LoVo (cell line): Measurements from ENCODE around the gene DNAAF1.
"Not testable (repeated sequence)": the region's sequence is repeated elsewhere in the genome, so short reads cannot be mapped to it uniquely, and the experiment has no call there.

ENCODE experiments used
- DNase-seq: peaks from one replicate; pipeline ENCODE4 v3.0.0-alpha.2; 2016; ENCODE audit warnings: low spot score

Gene DNAAF1

DNA sequence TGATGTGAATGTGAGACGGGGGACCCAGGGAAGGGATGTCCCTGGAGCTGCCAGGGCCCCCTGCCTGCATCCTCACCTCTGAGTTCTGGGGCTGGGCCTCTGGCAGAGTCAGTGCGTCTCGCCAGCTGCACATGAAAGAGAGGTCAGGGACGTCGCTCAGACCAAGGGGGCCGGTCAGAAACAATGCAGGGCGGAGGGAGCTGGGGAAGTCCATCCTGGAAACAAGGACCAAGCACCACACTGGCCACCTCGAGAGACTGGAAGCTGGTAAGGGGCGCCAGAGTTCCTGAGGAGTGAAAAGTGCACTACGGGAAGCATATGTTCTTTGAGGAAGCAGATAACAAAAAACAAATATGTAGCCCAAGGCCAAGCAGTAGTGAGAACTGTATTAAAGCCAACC is 39.7 kb downstream of the DNAAF1 start:
- DNase-seq, result no peak

DNA sequence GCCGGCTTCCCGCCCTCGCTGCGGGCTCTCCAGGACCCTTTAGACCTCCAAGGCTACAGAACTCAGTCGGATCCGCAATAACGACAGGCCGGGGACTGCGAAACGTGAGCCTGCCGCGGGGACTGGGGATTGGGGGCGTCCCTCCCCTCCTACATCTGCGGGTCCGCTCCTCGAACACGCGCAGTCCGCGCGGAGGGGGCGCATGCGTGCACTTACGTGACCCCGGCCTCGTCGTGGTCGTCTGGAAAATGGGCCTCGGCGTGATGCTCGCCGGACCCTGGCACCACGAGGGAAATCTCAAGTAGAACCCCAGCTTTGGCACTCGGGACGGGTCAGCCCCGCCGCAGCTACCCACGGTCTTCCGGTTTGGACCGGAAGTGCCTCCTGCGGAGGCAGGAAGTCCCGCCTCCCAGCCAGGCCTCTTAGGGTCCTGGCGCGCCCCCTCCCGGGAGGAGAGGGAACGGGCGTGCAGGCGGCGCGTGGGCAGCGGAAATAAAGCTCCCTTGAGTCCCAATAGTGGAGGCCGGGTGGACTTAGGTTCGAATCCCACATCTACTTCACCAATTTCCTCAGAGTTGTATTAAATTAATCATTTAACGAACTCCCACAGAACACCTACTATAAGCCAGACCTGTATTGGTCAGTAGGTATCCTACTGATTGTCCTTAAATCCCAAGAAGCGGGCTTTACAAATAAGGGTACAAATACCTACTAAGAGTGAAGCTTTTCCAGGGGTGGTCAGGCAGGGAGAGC is 41.8 kb downstream of the DNAAF1 start, which contains the start of gene TAF1C:
TSS of gene TAF1C (minus strand) at position 373 of the 753 bp plus-strand sequence. CDS start 2,069 bp downstream, outside the sequence.
- DNase-seq, result peak; percentile 95

DNA sequence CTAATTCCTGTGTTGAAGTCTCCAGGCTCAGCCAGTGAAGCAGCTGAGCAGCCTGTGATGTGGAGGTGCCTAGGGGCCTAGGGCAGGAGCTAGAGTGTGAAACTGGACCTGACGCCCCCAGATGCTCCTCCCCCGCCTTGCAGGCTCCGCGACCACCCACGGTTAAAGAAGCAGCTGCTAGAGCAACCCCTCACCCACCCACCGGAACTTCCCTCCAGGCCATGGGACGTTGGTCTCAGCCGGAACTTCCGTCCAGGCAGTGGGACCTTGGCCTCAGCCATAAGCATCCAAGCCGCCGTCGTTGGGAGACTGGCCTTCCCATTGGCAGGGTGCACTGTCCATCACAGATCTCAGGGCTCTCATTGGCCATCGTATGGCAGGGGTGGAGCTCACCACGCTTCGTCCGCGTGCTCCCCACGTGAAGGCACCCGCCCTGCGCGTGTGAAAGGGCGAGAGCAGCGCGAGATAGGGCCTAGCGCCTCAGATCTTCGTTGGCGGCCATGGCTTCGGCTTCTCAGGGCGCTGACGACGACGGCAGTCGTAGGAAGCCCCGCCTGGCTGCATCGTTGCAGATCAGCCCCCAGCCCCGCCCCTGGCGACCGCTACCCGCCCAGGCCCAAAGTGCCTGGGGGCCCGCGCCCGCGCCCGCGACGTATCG is 45.8 kb downstream of the DNAAF1 start, which contains the start of gene ADAD2:
TSS of gene ADAD2 (plus strand) at position 427 of the 658 bp plus-strand sequence. CDS start at position 501, 74 bp downstream.
- DNase-seq, result no peak

DNA sequence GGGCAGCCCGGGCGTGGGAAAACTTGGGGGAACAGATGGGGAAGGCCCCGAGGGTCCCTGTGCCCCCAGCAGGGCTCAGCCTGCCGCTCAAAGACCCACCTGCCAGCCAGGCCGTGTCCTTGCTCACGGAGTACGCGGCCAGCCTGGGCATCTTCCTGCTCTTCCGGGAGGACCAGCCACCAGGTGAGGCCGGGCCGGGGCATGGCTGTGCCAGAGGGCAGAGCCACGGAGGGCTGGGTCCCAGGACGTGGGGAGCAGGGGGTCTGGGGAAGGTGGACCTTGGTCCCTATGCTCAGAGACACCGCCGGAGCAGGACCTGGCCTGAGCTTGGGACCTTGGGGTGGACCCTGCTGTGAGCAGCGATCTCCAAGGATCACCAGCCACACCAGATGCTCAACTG is 46.4 kb downstream of the DNAAF1 start:
- no peak for DNase-seq

DNA sequence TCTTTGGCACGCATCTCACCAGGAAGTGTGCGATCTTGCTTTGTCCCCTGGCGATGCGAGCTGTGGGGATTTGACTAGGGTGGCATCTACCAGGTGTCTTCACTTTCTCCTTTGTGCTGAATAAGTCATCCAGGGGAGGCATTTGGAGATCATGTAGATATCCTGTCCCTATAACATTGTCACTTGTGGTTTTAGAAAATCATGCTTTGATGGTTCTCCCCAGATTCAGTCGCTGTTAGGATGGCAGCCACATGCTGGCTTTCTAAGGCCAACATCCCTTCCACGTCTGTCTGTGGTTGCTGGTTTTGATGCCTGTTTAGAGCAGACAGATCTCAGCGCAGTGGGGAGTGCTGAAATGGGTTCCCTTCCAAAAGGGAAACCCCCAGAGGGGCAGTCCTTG is 48.4 kb downstream of the DNAAF1 start:
- no peak for DNase-seq

DNA sequence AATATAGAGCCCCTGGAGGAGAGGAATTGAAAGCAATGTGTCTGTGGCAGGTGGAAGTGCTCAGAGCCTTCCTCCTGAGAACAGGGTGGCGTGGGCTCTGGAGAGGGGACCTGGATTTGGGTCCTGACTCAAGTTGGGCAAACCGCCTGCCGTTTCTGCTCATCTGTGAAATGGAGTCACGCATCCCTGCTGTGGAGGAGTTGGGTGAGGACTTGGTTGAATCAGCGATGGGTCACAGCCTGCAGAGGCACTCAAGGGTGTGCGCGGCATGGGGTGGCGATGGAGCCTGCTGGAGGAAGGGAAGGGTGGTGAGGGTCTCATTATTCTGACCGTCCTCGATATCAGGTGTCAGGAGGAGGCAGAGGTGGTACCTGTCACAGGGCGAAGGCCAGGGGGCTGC is 48.9 kb downstream of the DNAAF1 start:
- DNase-seq, result no peak

DNA sequence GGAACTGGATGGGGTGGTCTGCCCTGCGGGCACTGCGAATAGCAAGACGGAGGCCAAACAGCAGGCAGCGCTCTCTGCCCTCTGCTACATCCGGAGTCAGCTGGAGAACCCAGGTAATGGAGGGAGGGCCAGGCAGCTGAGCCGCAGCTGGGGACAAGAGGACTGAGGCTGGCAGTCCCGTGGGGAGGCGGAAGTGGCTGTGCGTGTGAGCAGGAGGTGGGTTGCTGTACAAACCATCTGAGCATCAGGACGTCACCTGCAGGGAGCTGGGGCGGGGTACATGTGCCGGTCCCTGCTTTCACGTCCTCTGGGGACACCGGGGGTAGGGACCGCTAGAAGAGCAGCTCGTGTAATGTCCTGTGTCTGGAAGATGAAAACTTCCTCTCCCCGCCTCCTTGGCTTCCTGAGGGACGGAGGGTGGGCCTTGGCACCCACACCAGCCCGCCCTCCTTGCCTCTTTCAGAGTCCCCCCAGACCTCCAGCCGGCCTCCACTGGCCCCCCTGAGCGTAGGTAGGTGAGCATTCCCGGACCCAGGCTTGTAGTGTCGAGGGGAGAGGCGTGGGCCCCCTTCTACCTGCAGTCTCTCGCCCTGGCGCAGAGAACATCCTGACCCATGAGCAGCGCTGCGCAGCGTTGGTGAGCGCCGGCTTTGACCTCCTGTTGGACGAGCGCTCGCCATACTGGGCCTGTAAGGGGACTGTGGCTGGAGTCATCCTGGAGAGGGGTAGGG is 49.5 kb downstream of the DNAAF1 start:
- no peak for DNase-seq

DNA sequence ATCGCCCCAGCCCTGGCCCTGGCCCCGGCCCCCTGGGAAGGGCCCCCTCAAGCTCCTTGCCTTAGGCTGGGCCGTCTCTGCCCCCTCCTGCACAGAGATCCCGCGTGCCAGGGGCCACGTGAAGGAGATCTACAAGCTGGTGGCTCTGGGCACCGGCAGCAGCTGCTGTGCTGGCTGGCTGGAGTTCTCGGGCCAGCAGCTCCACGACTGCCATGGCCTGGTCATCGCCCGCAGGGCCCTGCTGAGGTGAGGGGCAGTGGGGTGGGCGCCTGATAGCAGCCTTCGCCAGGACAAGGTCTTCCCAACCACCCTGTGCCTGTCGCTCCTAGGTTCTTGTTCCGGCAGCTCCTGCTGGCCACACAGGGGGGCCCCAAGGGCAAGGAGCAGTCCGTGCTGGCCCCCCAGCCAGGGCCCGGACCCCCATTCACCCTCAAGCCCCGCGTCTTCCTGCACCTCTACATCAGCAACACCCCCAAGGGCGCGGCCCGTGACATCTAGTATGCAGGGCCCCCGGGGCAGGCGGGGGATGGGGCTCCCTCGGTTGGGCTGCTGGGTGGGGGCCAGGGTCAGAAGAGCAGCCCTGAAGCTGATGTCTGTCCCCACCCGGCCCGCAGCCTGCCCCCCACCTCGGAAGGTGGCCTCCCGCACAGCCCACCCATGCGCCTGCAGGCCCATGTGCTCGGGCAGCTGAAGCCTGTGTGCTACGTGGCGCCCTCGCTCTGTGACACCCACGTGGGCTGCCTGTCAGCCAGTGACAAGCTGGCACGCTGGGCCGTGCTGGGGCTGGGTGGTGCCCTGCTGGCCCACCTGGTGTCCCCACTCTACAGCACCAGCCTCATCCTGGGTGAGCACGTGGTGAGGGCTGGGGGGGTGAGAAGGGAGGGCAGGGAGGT is 50.3 kb downstream of the DNAAF1 start:
- DNase-seq, result no peak

DNA sequence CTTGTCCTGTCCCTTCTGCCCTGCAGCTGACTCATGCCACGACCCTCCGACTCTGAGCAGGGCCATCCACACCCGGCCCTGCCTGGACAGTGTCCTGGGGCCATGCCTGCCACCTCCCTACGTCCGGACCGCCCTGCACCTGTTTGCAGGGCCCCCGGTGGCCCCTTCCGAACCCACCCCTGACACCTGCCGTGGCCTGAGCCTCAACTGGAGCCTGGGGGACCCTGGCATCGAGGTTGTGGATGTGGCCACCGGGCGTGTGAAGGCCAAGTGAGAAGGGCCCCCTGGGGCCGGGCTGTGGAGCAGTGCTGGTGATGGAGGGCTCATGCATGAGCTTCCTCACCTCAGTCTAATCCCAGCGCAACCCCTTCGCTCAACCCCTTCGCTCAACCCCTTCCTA is 51.0 kb downstream of the DNAAF1 start:
- DNase-seq, result no peak

DNA sequence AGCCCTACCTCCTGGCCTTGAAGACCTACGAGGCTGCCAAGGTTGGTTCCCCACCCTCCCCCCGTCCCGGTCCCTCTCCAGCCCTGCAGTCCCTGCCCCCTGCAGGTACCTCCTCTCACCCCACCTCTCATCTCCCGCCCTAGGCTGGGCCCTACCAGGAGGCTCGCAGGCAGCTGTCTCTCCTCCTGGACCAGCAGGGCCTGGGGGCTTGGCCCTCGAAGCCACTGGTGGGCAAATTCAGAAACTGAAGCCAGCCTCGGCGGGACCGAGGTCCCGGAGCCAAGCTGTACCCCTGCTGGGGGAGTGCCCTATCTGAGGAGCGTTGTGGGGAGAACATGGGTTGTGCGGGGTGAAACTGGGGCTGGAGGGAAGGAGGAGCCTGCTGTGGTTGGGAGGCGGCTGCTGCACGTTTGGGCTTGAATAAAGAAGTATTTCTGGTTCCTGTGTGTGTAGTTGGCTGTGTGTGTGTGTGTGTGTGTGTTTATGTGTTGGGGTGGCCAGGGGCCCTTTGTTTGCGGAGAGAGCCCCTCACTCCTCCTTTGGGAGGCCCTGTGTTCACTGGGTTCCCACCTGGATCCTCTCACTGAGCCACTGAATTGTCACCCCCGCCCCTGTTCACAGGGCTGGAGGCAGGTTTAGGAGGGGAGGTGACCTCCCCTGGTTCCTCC is 51.8 kb downstream of the DNAAF1 start:
- no peak for DNase-seq

DNA sequence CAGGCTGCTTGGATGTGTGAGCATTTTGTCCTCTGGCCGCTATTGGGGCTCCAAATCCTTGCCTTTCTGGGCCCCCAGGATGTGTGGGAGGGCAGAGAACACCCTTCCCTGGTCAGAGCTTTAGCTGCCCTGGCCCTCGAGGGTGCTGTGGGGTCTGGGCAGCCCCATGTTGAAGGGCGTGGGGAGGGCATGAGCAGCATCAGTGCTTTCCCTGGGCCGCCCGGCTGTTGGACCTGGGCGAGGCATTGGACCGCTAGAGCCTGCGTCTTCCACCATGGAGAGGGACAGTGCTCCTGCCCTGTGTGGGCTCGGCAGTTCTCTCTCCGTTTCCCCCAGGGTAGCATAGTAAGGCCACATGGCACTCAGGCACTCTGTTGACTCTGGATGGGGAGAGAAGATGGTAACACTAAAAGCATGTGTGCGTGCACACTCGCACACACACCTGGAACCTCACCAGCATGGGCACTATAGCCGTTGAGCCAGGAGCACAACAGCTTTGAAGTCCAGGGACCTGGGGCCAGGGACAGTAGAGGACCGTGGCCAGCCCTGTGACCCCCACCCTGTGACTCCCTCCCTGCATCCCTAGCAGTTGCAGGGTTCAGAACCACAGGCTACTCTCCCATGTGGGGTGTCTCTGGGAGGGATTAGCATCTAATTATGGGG is 52.5 kb downstream of the DNAAF1 start:
- no peak for DNase-seq

DNA sequence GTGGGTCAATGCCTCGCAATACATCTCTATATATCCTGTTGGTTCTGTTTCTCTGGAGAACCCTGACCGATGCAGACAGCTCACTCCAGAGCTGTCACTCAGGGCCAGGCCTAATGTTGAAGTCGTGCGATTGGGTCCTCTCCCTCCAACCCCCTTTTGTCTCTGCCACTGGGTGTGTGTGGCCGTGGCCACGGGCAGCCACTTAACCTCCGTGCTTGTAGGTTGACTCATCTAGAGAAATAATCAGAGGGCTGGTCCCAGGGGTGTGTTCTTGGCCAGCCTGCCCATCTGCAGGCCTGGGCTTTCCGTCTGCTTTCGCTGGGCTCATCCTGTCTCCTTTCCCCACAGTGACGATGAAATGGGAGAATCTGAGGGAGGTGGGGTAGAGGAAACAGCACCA is 53.3 kb downstream of the DNAAF1 start:
- peak; percentile 12 for DNase-seq

DNA sequence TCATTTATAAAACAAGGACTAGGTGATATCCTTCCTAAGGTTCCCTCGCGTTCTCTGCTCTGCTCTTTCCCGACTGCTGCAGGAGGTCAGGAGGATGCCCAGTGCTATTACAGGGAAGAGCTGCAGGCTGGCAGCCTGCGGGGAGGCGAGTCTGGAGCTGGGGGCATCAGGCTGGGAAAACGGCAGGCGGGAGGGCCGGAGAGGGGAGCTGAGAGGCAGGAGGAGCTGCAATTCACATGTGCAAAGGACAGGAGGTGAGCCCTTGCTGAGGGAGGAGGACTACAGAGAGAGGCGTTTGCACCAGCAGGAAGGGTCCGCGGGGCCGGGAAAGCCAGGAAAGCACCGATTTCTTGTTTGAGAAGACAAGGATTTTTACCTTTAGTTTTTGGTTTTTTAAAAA is 54.0 kb downstream of the DNAAF1 start:
- DNase-seq, result no peak

DNA sequence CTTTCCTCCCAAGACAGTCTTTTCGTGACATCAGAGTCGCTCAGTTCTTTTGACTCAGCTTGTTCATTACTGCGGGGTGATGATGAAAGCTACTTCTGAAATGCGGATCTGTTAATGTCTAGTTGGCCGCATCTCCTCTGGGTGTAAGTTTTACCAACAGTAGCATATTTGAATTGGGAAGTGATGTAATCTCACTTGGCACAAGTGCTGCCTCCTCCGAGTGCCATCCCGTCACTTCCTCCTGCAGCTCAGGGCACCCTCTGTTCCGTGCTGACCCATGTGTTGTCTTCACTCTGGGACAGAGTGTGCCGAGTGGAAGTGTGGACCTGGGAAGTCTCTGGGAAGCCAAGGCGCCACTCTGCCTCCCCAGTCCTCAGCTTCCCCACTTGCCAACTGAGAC is 54.8 kb downstream of the DNAAF1 start:
- DNase-seq, result no peak

DNA sequence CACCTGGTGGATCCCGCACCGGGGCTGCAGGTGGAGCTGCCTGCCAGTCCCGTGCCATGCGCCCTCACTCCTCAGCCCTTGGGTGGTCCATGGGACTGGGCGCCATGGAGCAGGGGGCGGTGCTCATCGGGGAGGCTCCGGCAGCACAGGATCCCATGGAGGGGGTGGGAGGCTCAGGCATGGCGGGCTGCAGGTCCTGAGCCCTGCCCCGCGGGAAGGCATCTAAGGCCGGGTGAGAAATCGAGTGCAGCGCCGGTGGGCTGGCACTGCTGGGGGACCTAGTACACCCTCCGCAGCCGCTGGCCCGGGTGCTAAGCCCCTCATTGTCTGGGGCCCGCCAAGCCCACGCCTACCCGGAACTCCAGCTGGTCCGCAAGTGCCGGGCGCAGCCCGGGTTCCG is 59.4 kb downstream of the DNAAF1 start:
- DNase-seq, result not testable (repeated sequence)

DNA sequence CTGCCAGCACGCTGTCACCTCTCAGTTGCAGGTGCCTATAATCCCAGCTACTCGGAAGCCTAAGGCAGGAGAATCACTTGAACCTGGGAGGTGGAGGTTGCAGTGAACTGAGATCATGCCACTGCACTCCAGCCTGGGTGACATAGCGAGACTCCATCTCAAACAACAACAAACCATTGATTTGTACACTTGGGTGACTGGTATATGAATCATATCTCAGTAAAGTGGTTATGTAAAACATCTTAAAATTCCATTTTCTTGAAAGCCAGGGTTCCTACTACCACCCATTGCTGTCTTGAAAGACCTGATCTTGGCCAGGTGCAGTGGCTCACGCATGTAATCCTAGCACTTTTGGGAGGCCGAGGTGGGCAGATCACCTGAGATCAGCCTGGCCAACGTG is 60.0 kb downstream of the DNAAF1 start:
- DNase-seq, result not testable (repeated sequence)

DNA sequence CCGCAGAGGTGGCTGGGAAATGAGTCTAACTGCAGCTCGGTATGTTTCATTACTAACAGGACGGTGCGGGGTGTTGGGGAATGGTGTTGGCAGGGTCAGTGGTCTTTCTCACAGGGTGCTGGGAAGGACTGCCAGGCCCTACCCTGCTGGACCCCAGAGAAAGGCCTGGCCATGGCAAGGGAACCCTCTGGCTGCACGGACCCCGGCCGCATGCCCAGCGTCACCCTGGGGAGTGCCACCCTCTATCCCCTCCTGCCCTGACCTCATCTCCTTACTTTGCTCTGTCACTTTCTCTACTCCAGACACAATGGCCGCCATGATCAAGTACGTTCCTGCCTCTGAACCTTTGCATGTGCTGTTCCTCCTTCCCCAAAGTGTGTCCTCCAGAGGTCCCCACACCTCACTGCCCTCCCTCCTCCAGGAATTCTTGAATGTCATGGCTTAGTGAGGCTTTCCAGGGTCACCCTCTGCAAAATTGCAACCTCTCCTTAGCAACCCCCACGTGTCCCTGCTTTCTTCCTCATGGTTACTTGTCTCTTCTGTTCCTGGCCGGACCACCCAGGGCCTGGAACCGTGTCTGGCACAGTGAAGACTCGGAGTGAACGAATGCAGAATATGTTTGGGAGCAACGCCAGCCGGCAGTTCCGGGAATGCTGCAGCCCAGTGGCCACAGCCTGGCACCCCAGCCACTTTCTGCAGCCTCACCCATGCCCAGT is 61.0 kb downstream of the DNAAF1 start:
- no peak for DNase-seq

DNA sequence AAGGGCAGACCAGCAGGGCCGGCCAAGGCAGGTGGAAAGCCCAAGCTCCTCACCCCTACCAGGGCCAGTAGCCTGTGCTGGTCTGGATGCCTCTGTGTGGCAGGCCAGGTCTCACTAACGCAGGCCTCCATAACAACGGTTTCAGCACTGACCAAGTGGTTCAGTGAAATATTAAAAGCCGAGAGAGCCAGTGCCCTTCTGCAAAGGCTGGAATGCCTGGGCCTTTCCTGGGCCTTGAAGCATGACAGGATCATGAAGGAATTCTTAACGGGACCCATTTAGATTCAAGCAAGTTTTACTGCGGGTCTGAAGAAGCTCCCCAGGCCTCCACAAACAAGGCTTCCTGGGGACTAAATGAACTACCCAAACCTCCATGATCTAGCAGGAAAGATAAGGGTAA is 62.1 kb downstream of the DNAAF1 start:
- DNase-seq, result no peak

DNA sequence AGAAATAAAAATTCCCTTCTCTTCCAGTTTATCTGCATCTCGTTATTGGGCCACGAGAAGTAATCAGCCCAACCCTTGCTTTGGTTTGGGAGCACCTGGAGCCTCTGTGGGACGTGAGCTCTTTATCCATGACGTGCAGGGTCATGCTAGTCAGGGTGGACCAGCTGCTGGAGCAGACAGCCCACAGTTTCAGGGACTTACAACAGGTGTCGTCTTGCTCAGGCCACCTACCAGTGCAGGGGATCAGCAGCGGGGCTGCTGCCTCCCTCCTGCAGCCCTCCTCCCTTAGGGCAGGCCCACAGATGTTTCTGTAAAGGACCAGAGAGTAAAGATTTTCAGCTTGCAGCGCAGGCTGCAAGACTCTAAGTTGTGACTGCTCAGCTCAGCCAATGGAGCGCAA is 62.8 kb downstream of the DNAAF1 start:
- no peak for DNase-seq

DNA sequence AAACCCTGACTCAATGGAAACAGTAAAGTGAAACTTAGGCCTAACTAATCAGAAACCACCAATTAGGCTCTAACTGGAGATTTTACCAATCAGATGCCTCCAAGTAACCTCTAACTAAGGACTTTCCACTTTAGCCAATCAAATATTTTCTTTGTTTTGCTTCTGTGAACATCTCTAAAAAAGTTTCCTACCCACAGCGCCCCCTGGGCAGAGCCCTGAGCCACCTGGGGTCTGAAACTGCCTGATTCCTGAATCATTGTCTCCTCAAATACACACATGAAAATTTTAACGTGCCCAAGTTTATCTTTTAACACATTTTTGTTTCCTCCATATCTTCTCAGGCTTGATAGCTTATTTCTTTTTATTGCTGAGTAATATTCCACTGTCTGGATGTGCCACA is 64.9 kb downstream of the DNAAF1 start:
- no peak for DNase-seq
